IPS-NIHi7 (cell line): ENCODE results near the gene IGSF9B.

ENCODE experiments used
- DNase-seq: peaks from one replicate; pipeline ENCODE4 v3.0.0; 2012; ENCODE audit warnings: mixed read lengths; ENCODE audit errors: extremely low spot score

Gene IGSF9B

DNA sequence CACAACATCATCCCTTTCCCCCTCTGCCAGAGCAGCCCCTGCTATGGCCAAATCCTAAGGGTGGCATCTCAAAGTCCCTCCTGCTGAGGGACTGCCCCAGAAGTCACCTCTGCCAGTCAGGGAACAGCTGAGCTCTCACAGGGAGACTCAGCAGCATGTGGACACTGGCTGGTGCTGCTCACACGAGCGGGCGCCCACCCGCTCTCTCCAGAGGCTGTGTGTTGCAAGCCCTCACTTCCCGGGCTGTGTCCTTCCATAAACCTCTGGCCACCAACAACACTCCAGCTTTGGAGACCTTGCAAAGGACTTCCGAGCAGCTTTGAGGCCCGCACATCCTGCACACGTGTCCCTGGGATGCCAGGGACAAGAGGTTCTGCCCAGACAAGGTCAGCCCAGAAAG is 2.8 kb downstream of the IGSF9B start:
- no peak for DNase-seq

DNA sequence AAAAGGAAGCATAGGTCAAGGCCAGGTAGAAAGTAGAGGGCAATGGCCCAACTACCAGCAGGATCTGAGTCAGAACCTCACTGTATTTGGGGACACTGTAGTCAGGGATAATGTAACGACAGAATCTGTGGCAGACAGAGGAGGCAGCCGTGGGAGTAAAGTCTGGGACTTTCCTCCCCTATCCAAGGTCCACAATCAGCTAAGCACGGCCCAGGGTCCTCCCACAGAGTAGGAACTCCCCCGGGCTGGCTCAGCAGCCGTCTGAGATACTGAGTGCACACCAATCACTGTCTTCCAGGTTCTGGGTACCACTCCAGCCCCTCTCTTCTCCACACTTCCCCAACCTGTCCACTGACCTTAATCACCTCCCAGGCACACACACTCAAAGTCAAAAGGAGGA is 3.2 kb downstream of the IGSF9B start:
- no peak for DNase-seq

DNA sequence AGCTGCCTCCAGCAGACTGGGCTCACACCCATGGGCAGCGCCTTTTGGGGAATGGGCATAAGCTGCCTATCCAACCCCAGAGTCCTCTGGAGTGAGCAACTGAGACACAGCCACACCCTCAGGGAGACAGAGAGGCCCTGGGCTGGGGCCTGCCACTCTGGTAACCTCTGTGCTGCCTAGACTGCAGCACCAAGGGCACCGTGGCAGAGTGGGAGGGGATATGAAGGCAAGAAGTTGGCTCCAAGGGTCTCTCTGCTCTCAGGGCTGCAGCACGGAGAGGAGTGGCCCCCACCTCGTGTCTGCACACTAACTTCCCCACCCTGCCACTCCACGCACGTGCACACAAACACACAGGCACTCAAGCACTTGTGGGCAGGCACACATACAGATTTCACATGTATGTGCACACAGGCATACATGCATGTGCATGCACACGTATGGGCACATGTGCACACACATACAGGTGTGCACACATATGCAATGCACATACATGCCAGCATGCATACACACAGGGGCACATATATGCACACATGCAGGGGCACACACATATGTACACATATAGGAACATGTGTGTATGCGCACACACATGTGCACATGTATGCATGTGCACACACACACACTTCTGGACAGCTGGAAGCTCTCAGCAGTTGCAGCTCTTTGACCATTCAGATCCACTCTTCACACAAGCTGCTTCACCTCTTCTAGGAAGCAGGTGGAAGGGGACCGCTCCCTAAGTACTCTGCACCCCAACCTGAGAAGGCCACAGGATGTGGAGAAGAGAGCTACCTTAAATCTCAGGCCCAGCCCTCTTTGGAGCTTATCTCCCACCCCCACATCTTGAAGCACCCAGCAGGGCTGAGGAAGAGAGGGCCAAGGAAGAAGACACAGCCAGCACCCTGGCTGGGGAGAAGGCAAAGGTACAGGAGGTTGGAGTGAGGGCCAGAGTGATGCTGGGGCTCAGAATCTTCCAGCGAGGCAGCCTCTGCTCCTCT is 4.3 kb downstream of the IGSF9B start:
- no peak for DNase-seq

DNA sequence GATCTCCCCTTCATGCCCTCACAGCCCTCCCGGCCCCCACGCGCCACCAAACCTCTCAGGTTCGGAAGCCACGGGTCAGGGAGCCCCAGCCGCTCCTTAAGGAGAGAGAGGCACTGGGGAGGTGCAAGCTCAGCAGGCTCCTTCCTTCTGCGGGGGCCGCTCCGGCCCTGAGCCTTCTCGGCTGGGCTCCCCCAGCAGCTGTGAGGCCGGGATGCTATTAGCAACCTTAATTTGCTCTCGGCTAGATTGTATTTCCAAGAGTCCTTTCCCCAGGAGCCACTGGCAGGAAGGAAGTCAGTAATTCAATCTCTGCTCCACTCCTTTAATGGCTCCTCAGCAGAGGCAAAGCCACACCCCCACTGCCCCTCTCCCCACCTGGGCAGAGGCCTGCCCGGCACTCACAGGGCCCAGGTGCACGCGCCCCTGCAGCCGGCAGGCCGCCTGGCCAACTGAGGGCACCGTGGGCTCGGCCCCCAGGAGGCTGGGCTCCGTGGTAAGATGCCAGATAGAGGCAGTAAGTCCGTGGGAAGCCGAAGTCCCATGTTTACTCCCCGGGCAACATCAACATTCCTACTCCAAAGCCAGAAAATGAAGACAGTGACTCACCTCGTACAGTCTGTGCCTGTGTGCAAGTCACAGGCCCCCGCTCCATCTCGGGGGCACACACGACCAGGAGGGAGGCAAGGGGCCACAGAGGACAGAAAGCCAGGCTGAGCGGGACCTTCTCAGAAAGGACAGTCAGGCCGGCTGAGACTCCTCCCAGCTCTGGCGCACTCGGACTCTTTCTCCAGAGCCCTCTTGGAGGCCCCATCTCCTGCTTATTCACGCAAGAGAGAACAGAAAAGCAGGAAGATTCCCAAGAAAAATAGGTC is 5.2 kb downstream of the IGSF9B start:
- DNase-seq, result peak; percentile 75

DNA sequence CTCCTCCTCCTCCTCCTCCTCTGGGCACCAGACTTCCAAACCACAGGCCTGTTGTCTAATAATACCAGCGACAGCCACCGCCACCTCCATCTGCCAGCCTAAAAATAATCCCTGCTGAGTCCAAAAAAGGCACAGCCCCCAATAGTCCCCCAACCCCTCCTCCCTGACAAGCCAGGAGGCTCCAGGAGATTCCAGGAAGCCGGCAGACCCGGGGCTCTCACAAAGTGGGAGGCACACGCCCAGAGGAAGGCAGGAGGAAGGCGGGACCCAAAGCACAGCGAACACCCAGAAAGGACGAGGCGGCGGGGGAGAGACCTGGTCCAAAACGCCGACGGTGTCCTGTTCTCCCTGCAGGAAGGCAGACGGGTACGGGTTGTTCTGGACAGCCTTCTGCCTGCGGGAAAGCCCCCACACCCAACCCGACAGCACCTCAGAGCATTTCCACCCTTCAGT is 5.9 kb downstream of the IGSF9B start:
- DNase-seq, result no peak

DNA sequence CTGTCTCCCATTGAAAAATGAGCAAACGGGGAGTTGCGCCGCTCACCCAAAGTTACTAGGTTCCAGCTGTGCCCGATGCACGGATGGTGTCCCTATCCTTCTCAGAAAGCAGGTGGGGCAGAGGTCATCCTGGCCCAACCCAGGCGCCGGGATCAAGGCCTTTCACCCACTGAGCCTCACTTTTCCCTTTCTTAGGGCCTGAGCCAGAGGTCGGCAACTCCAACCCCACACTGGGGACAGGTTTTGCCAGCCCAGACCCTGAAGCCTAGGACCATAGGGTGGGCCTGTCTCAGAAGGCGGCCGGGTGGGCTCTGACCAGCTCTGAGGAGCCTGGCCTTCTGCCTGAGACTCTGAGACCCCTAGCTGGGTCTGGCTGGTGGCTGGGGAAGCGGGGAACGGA is 6.3 kb downstream of the IGSF9B start:
- DNase-seq, result no peak

DNA sequence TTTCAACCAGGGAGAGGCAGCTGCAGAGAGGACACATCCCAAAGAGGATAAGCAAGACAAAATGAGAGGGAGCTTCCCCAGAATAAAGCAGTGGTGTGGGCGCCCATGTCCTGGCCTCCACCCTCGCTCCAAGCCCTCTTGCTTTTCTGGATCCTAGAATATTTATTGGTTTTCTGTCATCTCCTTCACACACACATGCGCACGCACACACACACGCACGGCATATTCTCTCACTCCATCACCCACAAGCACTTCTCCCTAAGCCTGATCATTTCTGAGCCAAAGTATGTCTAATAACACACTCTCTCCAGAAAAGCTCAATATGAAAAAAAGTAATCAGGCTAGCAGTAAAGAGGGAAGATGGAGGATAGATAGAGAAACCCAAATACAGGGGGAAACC is 7.6 kb downstream of the IGSF9B start:
- no peak for DNase-seq

DNA sequence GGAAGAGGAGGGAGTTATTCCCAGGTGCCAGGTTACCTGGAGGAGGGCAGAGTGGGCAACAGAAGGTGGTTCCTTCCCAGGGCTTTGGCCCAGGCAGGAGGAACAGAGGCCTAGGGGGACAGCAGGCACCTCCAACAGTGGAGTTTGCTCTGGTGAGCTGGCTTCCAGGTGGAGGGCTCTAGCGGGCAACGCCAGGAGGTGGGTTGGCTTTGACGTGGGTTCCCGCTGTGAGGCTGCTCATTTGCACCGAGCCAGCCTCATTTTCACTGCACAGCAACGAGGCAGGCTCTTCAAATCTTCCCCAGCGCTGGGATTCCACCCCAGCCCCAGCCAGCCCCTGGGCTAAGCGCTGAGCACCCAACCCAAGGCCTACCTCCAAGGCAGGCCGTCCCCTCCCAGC is 8.1 kb downstream of the IGSF9B start:
- DNase-seq, result no peak

DNA sequence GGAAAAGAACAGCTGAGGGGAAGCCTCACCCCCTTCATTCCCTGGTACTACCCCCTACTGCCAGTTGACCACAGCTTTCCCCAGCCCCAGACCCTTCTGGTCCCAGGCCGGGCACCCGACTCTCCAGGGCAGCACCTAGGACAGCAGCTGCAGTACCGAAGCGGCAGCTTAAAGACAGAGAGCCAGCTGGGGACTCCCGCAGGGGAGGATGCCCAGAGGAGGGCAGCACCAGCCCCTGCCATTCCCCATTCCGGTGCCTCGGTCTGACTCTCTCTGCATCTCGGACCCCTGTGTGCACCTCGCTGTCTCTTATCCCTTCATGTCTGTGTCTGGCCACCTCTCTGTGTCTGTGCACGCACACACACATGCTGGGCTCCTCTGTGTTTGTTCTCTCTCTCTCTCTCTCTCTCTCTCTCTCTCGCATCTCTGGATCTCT is 9.4 kb downstream of the IGSF9B start:
- DNase-seq, result peak; percentile 91

DNA sequence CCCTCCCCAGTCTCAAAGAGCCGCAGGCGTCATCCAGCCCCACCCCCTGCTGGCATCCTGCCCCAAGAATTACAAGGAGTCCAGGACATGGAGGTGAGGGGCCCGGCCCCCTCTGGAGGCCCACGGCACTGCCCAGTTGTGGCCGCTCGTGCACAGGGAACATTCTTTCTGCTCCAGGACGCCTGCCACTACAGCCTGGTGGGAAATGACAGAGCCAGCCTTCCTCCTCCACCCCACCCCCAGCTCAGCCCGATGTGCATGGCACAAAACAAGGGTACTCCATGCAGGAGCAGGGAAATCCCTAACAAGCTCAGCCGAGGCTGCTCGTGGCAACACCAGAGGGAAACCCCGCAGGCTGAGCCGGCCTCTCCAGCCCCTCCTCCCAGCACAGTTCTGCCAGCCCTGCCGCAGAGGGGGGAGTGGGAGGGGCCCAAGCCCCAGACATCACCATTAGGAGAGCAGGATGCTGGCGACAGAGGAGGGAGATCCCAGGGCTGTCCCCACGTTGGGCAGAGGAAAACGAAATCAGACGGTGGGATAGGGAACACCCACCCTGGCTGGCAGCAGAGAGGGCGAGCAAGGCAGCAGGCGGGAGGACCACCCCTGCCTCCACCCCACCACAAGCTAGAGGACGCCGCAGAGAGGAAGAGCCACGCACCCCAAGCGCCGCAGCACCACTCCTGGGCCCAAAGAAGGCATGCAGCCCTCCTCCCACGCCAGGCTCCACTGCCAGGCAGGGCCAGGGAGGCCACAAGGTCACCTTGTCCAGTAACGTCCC is 10.0 kb downstream of the IGSF9B start:
- no peak for DNase-seq

DNA sequence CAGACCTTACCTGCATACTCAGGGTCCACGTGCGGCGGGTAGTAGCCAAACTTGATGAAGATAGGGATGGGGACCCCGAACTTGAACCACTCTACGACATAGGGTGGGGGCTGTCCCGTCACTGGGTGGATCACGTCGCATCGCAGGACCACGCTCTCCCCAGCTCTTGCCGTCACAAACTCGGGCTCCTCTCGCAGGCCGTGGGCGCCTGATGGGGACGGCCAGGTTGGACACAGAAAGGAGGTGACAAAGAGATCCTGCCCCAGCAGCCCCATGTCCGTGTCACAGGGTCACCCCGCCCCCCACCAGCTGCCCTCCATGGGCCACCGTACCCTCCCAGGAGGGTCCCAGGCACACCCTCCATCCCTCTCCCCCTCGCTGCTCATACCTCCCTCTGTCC is 10.7 kb downstream of the IGSF9B start:
- DNase-seq, result no peak

DNA sequence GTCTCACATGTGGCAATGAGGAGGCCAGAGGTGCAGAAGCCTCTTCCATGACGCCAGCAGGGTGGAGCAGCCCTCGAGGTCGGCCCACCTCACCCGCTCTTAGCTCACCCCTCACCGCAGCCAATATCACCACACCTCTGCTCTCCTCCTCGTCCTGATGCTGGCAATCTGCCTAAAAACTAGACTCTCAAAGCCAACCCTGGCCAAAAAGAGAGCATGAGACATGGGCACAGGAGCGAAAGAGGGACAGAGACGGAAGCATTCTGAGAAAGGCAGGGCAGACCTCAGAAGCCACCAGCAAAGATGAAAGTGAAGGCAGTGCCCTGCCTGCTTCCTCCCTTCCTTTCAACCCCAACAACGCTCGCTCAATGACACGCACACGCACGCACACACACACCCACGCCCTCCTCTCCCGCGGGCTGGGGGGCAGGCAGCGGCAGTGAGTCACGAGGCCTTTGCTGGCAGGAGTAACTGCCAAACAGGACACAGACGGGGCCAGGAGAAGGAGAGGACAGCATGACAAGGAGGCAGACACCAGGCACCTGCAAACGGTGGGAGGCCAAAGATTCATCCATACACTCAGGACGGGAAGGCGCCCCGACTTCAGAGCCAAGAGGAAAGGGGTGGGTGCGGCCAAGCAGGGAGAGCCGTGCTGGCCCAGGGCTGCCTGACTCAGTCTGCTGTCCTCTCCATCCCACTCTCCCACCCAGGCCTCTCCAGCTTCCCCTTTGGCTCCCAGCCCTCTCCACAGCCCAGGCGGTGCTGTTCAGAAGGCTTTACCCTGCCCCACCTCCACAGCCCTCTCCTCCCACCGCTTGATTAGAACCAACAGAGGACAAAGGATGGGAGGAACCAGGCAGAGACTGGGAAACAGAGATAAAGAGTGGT is 11.4 kb downstream of the IGSF9B start:
- no peak for DNase-seq

DNA sequence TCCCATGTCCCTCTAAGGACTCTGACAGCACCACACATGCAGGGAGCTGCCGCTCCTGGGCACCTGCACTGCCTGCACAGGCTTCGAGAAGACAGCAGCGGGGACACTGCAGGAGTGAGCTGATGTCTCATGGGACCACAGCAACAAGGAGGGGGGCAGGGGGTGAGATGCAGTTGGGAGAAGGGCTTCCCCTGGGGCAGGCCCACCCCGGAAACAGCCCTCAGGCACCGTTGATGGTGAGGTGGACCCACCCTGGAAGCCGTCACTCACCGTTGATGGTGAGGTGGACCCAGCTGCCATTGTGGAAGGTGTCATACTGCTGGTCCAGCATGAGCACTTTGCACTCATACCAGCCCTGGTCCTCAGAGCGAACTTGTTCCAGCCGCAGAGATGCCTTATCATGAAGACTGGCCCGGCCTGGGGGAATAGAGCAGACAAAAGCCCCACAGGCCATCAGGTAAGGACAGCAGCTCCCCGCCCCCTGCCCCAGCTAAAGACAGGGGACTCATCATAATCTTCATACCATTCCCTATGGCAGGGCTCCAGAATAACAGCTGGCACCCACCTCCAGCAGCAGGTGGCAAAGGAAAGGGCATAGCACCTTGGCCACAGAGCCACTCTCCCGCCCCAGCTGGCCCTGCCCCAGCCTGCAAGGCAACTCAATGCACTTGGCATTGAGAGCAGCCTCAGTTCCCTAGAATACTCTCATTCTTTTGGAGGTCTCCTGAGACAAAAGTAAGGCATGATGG is 12.6 kb downstream of the IGSF9B start:
- DNase-seq, result no peak

DNA sequence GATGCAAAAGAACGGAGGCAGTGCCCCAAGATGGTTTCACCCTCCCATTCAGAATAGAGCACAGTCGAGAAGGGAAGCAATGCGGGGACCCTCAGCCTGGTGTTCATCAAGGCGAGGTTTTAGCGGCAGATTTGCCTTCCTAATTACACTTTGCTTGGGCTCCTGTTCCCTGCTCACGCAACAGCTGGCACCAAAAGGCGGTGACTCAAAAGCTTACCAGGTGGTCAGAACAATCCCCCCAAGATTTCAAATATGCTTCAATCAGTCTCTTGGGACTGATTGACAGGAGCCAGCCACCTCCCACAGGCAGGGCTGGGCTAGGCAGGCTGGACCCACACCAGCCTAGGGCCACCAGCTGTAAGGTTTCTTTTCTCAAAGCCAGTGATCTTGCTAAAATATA is 14.2 kb downstream of the IGSF9B start:
- DNase-seq, result no peak

DNA sequence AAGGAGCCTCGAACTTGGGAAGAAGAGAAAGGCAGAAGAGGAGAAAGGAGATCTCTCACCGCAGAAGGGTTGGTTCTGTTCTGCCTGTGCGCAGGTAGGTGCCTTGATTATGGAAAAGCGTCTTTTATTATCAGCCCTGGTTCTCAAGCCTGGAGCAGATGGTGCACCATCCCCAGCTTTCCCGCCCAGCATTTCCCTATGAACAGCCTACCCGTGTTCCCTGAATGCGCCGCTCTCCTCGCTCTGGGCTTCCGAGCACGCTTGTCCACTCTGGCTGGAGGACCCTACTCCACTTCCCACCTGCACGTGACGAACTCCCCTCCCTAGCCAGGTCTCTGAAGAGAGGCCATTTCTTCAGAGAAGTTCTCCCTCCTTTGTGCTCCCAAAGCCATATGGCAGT is 15.2 kb downstream of the IGSF9B start:
- DNase-seq, result no peak

DNA sequence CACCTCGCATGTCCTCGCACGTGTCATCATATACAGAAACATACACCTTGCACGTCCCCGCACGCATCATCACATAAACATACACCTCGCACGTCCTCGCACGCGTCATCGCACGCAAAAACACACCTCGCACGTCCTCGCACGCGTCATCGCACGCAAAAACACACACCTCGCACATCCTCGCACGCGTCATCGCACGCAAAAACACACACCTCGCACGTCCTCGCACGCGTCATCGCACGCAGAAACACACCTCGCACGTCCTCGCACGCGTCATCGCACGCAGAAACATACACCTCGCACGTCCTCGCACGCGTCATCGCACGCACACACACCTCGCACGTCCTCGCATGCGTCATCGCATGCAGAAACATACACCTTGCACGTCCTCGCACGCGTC is 16.7 kb downstream of the IGSF9B start:
- no peak for DNase-seq

DNA sequence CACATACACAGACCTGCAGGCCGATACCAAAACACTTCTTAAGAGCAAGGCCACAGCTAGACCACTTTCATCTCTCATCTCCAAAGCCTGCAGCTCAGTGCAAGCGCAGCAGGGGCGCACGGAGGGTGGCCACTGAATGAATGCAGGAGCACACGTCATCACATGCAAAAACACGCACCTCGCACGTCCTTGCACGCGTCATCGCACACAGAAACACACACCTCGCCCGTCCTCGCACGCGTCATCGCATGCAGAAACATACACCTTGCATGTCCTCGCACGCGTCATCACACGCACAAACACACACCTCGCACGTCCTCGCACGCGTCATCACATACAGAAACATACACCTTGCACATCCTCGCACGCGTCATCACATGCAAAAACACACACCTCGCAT is 17.2 kb downstream of the IGSF9B start:
- no peak for DNase-seq

DNA sequence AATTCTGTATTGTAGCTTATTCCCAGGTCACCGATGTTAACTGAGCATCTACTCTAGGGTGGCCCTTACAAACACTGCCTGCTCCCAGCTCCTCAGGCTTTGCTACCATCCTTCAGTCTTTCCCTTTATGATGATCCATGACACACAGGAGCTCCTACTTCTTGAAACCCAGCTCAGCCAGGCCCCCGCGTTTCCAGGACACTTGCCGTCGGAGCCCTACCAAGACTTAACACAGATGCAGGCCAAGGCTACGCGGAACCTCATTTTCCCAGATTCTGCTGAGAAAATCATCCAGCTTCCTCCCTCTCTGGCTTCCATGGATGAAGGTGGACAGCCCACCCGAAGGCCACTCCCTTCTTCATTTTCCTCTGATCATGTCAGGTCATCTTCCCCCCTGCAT is 18.6 kb downstream of the IGSF9B start:
- DNase-seq, result no peak

DNA sequence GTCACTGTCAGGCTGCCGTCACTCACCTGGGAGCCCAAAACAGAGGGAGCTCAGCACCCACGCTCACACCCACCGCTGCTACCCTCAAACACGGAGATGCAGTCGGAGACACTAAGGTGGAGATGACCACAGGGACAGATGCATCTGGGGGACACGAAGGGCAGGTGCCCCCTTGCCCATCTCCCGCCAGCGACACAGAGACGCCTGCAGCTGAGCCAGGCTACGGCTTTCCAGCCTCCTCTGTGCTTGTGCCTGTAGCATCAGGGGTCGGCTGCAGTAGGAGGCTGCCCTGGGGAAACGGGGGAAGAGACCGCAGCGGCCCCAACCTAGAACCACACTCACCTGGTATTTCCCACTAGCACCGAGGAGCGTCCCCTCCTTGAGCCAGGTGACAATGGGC is 19.3 kb downstream of the IGSF9B start:
- no peak for DNase-seq

DNA sequence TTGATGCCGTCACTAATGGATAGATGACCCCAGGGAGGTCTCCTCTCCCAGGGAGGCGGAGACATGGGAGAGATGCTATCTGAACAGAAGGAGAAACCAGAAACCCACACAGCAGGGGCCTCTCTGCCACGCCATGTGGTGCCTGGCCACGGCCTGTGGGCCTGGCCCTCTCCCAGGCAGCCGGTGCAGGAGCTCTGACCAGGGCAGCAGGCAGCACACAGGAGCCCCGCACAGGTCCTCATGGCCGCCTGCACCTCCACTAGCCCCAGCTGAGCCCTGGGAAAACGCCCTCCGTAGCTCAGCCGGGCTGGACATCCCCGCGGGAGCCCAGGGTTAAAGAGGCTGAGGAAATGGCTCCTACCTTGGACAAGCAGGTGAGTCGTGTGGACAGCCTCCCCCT is 19.8 kb downstream of the IGSF9B start:
- no peak for DNase-seq
